GM18498 (cell line): ENCODE data around the gene ZNF518B.

Source experiments
- ATAC-seq: cut with Tn5 transposase; IDR thresholded peaks from one replicate; pipeline ENCODE4 v1.9.1; 2021; ENCODE audit warnings: mild to moderate bottlenecking, moderate library complexity; ENCODE audit not compliant: unreplicated experiment

The ZNF518B gene, protein sequence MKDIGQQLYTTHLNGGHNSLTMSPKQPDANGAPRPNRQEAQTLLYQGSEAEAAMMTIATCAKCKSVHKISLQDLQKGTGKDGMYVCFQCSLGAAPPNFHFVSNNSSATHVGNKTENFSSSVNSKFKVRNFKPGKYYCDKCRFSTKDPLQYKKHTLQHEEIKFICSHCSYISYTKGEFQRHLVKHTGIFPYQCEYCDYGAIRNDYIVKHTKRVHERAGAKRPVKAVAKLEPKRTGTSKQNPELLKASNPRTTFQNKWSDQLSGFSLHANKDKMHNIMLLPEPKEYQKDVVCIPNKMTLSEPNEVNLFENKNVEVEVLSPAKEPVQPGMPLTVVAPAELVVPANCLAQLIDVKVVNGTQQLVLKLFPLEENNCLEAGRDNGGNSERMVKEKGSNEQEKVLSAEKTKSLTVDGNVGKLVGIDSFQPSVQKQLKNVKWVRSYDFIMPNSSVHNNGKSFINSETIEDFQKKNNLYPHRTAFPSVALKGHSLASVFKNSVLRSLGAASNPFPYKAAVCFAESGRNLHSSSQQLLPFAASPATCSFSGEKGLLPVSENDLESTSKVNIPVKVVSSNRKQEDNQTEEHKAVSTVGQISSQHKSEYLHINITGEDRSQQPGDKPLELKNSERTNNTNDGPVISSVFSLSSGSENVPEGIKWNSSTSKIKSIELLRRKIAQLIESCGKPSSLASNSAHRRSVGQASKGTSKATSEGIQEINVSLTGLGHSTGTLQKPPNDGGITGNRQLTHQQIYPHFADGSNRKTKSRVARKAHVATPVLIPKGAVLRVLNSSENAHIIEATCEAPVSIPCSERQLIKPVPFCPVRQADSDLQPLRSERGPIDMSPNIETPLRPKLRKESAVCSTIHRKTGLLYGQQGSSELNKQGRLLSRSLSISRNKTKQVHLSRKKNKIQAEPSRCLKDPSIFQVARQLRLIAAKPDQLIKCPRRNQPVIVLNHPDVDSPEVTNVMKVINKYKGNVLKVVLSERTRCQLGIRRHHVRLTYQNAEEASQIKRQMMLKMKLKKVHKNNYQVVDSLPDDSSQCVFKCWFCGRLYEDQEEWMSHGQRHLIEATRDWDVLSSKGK

GRCh38 chr4:10457255-10457801 is at the start of gene ZNF518B:
Gene ZNF518B, minus strand, starts transcription at chr4:10457426. Its CDS starts 11,098 bp downstream, at chr4:10446328.
- ATAC-seq, result peak; percentile 77

GRCh38 chr4:10506077-10506476 is 48.9 kb upstream of the ZNF518B start:
- no peak for ATAC-seq

- no peak for ATAC-seq
Measured at GRCh38 chr4:10504570-10505179, 47.4 kb upstream of the ZNF518B start.

GRCh38 chr4:10502717-10503116 is 45.5 kb upstream of the ZNF518B start:
- ATAC-seq, result no peak

GRCh38 chr4:10500776-10501175 is 43.5 kb upstream of the ZNF518B start:
- no peak for ATAC-seq

DNA sequence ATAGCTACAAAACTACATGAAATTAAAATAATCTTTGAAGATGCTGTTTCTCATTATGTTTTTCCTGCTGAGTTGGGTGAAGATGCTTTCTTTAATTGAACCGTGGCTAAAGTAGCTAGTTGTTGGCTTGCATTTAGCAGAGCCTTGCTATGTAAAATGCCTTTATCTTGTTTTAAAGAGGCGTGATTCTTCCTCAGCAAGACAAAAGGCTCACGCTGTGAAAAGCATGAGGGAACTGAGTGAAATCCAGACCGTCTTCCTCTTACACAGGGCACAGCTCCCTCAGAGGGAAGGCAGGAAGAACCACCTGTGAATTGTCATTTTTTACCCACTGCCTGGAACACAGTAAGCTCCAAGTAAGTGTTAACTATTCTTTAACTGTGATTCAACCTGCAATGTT is 39.0 kb upstream of the ZNF518B start:
- ATAC-seq, result no peak

DNA sequence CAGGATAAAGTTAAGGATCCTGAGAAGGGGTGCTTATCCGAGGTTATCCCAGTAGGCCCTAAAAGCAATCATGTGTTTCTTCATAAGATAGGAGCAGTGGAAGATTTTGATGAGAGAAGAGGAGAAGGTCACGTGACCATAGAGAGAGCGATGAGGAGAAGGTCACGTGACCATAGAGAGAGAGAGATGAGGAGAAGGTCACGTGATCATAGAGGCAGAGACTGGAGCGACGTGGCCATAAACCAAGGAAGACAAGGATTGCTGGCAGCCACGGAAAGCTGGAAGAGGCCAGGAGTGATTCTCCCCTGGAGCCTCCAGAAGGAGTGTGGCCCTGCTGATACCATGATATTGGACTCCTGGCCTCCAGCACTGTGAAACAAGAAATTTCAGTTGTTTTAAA is 38.4 kb upstream of the ZNF518B start:
- no peak for ATAC-seq

DNA sequence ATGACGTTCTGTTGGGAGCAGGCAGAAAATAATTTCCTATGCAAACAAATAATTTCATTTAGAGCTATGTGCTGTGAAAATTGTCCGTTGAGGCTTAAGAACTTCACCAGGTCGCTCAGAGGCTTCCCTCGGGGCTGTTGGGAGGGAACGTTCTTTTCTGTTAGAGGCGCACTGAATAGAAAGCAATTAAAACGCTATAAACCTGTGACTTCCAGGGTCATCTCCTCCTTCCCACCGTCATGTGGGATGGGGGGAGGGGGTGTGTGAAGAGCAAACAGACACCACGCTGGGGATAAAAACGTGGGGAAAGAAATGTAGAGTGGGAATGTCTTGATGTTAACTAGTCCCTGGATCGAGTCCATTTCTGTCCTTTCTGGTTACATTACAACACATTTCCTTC is 35.2 kb upstream of the ZNF518B start:
- ATAC-seq, result no peak

DNA sequence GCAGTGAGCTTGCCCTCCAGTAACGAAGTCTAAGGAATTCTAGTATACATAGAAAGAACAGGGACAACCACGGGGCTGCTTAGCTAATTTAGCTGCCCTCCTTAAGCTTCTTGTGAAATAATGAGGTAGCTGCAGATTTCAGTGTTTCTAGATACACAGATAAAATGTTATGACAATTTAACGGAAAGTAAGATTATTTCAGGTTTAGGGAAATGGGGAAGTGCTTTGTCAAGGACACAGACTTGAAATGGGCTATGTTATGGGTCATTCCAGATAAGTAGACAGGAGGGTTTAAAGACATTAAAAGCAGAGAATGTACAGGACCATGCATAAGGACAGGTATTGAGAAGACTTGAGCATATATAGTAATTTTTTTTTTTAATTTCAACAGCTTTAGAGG is 34.2 kb upstream of the ZNF518B start:
- ATAC-seq, result no peak

- no peak for ATAC-seq
Measured at GRCh38 chr4:10490996-10491395, 33.8 kb upstream of the ZNF518B start.

GRCh38 chr4:10482913-10483312 is 25.7 kb upstream of the ZNF518B start:
- ATAC-seq, result no peak

DNA sequence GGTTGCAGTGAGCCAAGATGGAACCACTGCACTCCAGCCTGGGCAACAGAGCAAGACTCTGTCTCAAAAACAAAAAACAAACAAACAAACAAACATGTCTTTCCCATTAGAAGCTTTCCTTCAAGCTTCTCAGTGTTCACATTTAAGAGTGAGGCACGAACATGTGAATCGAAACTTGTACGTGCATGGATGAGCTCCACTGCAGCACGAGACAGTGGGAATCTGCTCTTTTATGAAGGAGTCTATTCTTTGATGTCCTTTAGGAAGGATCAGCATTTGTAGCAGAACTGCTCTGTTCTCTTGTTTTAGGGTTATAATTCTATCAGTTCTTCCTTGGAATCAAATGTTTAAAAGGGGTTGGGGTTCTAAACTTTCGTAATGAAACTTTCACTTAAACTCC is 23.4 kb upstream of the ZNF518B start:
- no peak for ATAC-seq

DNA sequence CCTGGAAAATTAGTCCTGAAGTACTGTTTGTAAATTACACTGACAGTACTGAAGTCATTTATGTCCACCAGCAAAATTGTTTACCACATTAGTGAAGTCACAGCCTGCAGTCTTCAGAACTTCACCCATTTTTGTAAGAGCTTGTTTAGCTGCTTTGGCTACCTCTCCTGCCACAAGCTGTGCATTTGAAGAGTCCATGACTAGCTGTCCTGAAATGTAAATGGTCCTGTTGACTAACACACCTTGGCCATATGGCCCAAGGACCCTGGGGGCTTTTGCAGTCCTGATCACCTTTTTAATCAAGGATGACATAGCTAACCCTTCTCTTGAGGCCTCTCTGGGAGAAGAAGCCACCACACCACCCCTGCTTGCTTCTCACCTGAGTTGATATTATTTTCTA is 21.4 kb upstream of the ZNF518B start:
- no peak for ATAC-seq

DNA sequence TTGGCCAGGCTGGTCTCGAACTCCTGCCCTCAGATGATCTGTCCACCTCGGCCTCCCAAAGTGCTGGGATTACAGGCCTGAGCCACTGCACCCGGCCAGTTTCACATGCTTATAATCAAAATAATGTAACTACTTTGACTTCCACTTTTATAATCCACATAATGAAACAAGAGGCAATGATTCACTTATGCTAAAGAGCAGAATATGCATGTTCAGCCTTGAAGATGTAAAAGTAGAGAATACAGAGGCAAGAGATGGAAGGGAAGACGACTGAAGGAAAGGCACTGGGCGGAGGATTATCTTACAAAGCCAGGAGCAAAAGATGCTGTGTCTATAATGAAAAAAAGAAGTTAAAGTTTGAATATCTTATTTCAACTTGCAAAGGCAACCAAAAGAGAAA is 13.3 kb upstream of the ZNF518B start:
- ATAC-seq, result no peak

DNA sequence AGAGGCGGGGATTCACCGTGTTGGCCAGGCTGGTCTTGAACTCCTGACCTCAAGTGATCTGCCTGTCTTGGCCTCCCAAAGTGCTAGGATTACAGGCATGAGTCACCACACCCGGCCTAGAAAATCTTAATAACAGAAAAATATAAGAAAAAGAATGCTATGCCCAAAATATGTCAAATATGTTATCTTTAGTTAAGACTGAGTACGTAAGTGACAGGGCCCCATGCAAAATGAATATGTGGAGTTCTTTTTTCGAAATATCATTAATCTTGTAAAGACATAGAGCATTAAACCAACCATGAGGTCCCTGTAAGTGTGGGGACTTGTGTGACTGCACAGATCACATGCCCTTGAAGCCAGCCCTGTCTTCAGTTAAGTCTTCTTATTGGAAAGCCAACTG is 8.9 kb upstream of the ZNF518B start:
- no peak for ATAC-seq

- ATAC-seq, result no peak
Measured at GRCh38 chr4:10462876-10463275, 5.7 kb upstream of the ZNF518B start.

GRCh38 chr4:10461850-10462400 is 4.7 kb upstream of the ZNF518B start:
- no peak for ATAC-seq

GRCh38 chr4:10461091-10461849 is 4.0 kb upstream of the ZNF518B start:
- ATAC-seq, result peak; percentile 70

GRCh38 chr4:10460313-10461047 is 3.3 kb upstream of the ZNF518B start:
- ATAC-seq, result no peak
